ENCODE data around the gene ANKRD6. TPM values are rescaled to one million over a fixed set of nuclear protein-coding genes. Genes with fewer than 3 reads are reported as not detected.

Gene ANKRD6
- total RNA-seq, 1 experiment from 2014 or later: 13.9 TPM

GRCh38 chr6:89501753-89502152 is 68.8 kb downstream of the ANKRD6 start:
- no peak for DNase-seq (ENCODE audit: low spot score)
- H3K9me3 Mint-ChIP-seq: no peaks in the 10 kb centered on the region
- no peak for ATAC-seq
- H3K4me1 Mint-ChIP-seq: peaks cover 35% of the 10 kb centered on the region
- H3K27ac Mint-ChIP-seq: 0 out of 2 replicates have a peak overlapping the region, but pooled peaks have one; percentile 22
- no peaks in the 10 kb centered on the region for H3K36me3 Mint-ChIP-seq
- H3K4me3 Mint-ChIP-seq: peak overlapping the region; percentile 20; the same call in 1 of the 2 replicates
- peaks cover 12% of the 10 kb centered on the region for H3K27me3 Mint-ChIP-seq (ENCODE audit: low read depth)
- TF ChIP-seq CBFB (CRISPR knock-in tag; IDR thresholded peaks at IDR 0.05; ENCODE audit: low read depth) (no peak), SMAD4 (CRISPR knock-in tag; IDR thresholded peaks at IDR 0.05) (no peak)
- POLR2A ChIA-PET: interaction anchor here (1.4 kb wide), 1 partner anchor 421 kb away, joined by 4 read pairs; the partner anchor contains the start of gene PNRC1
- CTCF ChIA-PET: interaction anchor here (0.6 to 1.9 kb wide), 8 partner anchors 9 to 130 kb away, joined by 3 to 18 read pairs (median 4); partner anchors contain the start of gene ANKRD6

DNA sequence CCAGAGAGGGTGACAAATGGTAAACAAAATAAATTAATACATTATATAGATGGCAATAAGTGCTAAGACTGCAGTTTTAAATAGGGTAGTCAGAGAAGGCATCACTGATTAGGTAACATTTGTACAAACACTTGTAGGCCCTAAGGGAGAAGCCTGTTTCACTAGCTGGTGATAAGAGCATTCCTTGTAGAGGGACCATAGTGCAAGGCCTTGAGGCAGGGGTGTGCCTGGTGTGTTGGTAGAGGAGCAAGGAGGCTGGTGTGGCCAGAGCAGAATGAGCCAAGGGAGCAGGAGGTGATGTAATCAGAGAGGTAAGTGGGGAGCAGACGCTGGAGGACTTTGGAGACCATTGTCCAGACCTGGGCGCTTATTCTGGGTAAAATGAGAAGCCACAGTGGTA is 70.7 kb downstream of the ANKRD6 start:
- no peaks in the 10 kb centered on the region for H3K36me3 Mint-ChIP-seq
- ATAC-seq (no peak), DNase-seq (ENCODE audit: low spot score) (no peak)
- H3K4me3 Mint-ChIP-seq: no peak overlapping the region
- ChIA-PET CTCF (no interaction called here), POLR2A (no interaction called here)
- no peaks in the 10 kb centered on the region for H3K9me3 Mint-ChIP-seq
- TF ChIP-seq, protein P1, sequence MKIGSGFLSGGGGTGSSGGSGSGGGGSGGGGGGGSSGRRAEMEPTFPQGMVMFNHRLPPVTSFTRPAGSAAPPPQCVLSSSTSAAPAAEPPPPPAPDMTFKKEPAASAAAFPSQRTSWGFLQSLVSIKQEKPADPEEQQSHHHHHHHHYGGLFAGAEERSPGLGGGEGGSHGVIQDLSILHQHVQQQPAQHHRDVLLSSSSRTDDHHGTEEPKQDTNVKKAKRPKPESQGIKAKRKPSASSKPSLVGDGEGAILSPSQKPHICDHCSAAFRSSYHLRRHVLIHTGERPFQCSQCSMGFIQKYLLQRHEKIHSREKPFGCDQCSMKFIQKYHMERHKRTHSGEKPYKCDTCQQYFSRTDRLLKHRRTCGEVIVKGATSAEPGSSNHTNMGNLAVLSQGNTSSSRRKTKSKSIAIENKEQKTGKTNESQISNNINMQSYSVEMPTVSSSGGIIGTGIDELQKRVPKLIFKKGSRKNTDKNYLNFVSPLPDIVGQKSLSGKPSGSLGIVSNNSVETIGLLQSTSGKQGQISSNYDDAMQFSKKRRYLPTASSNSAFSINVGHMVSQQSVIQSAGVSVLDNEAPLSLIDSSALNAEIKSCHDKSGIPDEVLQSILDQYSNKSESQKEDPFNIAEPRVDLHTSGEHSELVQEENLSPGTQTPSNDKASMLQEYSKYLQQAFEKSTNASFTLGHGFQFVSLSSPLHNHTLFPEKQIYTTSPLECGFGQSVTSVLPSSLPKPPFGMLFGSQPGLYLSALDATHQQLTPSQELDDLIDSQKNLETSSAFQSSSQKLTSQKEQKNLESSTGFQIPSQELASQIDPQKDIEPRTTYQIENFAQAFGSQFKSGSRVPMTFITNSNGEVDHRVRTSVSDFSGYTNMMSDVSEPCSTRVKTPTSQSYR (CRISPR knock-in tag; IDR thresholded peaks at IDR 0.05): no peak
- TF ChIP-seq, protein P2, sequence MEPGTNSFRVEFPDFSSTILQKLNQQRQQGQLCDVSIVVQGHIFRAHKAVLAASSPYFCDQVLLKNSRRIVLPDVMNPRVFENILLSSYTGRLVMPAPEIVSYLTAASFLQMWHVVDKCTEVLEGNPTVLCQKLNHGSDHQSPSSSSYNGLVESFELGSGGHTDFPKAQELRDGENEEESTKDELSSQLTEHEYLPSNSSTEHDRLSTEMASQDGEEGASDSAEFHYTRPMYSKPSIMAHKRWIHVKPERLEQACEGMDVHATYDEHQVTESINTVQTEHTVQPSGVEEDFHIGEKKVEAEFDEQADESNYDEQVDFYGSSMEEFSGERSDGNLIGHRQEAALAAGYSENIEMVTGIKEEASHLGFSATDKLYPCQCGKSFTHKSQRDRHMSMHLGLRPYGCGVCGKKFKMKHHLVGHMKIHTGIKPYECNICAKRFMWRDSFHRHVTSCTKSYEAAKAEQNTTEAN (CRISPR knock-in tag; IDR thresholded peaks at IDR 0.05): no peak
- TF ChIP-seq OVOL2 (CRISPR knock-in tag; IDR thresholded peaks at IDR 0.05; ENCODE audit: borderline replicate concordance) (no peak), NR2C2 (CRISPR knock-in tag; IDR thresholded peaks at IDR 0.05) (no peak), NFYB (CRISPR knock-in tag; conservative IDR thresholded peaks at IDR 0.05; ENCODE audit: low read depth) (no peak), ZNF671 (CRISPR knock-in tag; IDR thresholded peaks at IDR 0.05) (no peak), ZBTB21 (CRISPR knock-in tag; IDR thresholded peaks at IDR 0.05; ENCODE audit: borderline replicate concordance) (no peak), MXD4 (CRISPR knock-in tag; IDR thresholded peaks at IDR 0.05; ENCODE audit: borderline replicate concordance) (no peak), JAZF1 (CRISPR knock-in tag; IDR thresholded peaks at IDR 0.05) (no peak), E2F1 (CRISPR knock-in tag; IDR thresholded peaks at IDR 0.05) (no peak), HMGA2 (CRISPR knock-in tag; IDR thresholded peaks at IDR 0.05) (no peak), USF2 (CRISPR knock-in tag; IDR thresholded peaks at IDR 0.05) (no peak), ZNF263 (CRISPR knock-in tag; IDR thresholded peaks at IDR 0.05; ENCODE audit: low read depth) (no peak), TP53 (CRISPR knock-in tag; IDR thresholded peaks at IDR 0.05) (no peak), CDX4 (CRISPR knock-in tag; IDR thresholded peaks at IDR 0.05; ENCODE audit: borderline replicate concordance) (no peak), PREB (CRISPR knock-in tag; IDR thresholded peaks at IDR 0.05; ENCODE audit: borderline replicate concordance) (no peak)
- TF ChIP-seq, protein P3, sequence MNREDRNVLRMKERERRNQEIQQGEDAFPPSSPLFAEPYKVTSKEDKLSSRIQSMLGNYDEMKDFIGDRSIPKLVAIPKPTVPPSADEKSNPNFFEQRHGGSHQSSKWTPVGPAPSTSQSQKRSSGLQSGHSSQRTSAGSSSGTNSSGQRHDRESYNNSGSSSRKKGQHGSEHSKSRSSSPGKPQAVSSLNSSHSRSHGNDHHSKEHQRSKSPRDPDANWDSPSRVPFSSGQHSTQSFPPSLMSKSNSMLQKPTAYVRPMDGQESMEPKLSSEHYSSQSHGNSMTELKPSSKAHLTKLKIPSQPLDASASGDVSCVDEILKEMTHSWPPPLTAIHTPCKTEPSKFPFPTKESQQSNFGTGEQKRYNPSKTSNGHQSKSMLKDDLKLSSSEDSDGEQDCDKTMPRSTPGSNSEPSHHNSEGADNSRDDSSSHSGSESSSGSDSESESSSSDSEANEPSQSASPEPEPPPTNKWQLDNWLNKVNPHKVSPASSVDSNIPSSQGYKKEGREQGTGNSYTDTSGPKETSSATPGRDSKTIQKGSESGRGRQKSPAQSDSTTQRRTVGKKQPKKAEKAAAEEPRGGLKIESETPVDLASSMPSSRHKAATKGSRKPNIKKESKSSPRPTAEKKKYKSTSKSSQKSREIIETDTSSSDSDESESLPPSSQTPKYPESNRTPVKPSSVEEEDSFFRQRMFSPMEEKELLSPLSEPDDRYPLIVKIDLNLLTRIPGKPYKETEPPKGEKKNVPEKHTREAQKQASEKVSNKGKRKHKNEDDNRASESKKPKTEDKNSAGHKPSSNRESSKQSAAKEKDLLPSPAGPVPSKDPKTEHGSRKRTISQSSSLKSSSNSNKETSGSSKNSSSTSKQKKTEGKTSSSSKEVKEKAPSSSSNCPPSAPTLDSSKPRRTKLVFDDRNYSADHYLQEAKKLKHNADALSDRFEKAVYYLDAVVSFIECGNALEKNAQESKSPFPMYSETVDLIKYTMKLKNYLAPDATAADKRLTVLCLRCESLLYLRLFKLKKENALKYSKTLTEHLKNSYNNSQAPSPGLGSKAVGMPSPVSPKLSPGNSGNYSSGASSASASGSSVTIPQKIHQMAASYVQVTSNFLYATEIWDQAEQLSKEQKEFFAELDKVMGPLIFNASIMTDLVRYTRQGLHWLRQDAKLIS (CRISPR knock-in tag; IDR thresholded peaks at IDR 0.05; ENCODE audit: borderline replicate concordance): no peak
- TF ChIP-seq, protein P4, sequence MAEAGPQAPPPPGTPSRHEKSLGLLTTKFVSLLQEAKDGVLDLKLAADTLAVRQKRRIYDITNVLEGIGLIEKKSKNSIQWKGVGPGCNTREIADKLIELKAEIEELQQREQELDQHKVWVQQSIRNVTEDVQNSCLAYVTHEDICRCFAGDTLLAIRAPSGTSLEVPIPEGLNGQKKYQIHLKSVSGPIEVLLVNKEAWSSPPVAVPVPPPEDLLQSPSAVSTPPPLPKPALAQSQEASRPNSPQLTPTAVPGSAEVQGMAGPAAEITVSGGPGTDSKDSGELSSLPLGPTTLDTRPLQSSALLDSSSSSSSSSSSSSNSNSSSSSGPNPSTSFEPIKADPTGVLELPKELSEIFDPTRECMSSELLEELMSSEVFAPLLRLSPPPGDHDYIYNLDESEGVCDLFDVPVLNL (CRISPR knock-in tag; IDR thresholded peaks at IDR 0.05; ENCODE audit: borderline replicate concordance, low read depth): no peak
- TF ChIP-seq, protein P5, sequence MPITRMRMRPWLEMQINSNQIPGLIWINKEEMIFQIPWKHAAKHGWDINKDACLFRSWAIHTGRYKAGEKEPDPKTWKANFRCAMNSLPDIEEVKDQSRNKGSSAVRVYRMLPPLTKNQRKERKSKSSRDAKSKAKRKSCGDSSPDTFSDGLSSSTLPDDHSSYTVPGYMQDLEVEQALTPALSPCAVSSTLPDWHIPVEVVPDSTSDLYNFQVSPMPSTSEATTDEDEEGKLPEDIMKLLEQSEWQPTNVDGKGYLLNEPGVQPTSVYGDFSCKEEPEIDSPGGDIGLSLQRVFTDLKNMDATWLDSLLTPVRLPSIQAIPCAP (CRISPR knock-in tag; IDR thresholded peaks at IDR 0.05): no peak
- peaks cover 34% of the 10 kb centered on the region for H3K4me1 Mint-ChIP-seq
- H3K27me3 Mint-ChIP-seq (ENCODE audit: low read depth): peaks cover 12% of the 10 kb centered on the region
- no peak overlapping the region for H3K27ac Mint-ChIP-seq
